Nephron progenitor cell (in vitro differentiated cells): ENCODE measurements around the gene EDA2R.

Source experiments
- DNase-seq: peaks from one replicate; pipeline ENCODE4 v3.0.0; 2021
- H3K27ac Mint-ChIP-seq: 2 replicates; pipeline ENCODE4 v1.8.0; 2021; ENCODE audit warnings: mild to moderate bottlenecking, moderate library complexity, mixed read lengths
- H3K27me3 Mint-ChIP-seq: 2 replicates; pipeline ENCODE4 v1.8.0; 2021; ENCODE audit warnings: mild to moderate bottlenecking, low read depth, mixed read lengths; ENCODE audit not compliant: poor library complexity
- H3K36me3 Mint-ChIP-seq: 2 replicates; pipeline ENCODE4 v1.8.0; 2021; ENCODE audit warnings: low read depth, mixed read lengths
- H3K4me1 Mint-ChIP-seq: 2 replicates; pipeline ENCODE4 v1.8.0; 2021; ENCODE audit warnings: mixed read lengths
- H3K4me3 Mint-ChIP-seq: 2 replicates; pipeline ENCODE4 v1.8.0; 2021; ENCODE audit warnings: mild to moderate bottlenecking, moderate library complexity, mixed read lengths
- H3K9me3 Mint-ChIP-seq: 2 replicates; pipeline ENCODE4 v1.8.0; 2021; ENCODE audit warnings: mild to moderate bottlenecking, moderate library complexity, mixed read lengths
- TF ChIP-seq, protein P1 (sequence below): fragments of 200-600 bp; sonication (generic); IDR thresholded peaks from 2 replicates; pipeline ENCODE4 v1.5.0; 2021; ENCODE audit warnings: antibody characterized with exemption

Gene EDA2R

GRCh38 chrX:66633541-66633940 is 5.3 kb downstream of the EDA2R start:
- no peak overlapping the region for H3K4me3 Mint-ChIP-seq
- H3K9me3 Mint-ChIP-seq, result peaks cover 62% of the 10 kb centered on the region
- no peaks in the 10 kb centered on the region for H3K27me3 Mint-ChIP-seq
- TF ChIP-seq, protein P1, sequence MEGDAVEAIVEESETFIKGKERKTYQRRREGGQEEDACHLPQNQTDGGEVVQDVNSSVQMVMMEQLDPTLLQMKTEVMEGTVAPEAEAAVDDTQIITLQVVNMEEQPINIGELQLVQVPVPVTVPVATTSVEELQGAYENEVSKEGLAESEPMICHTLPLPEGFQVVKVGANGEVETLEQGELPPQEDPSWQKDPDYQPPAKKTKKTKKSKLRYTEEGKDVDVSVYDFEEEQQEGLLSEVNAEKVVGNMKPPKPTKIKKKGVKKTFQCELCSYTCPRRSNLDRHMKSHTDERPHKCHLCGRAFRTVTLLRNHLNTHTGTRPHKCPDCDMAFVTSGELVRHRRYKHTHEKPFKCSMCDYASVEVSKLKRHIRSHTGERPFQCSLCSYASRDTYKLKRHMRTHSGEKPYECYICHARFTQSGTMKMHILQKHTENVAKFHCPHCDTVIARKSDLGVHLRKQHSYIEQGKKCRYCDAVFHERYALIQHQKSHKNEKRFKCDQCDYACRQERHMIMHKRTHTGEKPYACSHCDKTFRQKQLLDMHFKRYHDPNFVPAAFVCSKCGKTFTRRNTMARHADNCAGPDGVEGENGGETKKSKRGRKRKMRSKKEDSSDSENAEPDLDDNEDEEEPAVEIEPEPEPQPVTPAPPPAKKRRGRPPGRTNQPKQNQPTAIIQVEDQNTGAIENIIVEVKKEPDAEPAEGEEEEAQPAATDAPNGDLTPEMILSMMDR, result no peak
- H3K36me3 Mint-ChIP-seq, result peaks cover 35% of the 10 kb centered on the region
- H3K27ac Mint-ChIP-seq, result no peak overlapping the region
- no peak for DNase-seq
- peaks cover 13% of the 10 kb centered on the region for H3K4me1 Mint-ChIP-seq

DNA sequence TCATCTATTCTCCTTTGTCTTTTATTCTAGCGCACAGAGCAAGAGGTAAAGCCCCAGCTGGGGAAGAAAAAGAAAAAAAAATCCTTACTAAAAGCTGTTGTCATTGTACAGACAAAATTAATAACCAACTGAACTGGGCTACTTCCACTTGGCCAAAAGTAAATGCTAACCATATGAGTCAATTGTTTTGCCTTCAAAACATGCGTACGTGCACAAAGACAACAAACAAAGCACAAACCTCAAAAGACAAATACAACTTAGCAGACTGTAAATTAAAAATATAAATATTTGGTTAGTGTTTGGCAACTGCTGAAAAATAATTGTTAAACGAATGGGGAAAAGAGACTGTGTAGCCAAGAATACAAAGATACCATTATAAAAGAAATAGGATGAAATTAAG is 5.9 kb downstream of the EDA2R start:
- Mint-ChIP-seq H3K9me3 (peaks cover 65% of the 10 kb centered on the region), H3K27me3 (no peaks in the 10 kb centered on the region), H3K36me3 (peaks cover 35% of the 10 kb centered on the region), H3K4me1 (peaks cover 11% of the 10 kb centered on the region), H3K4me3 (no peak overlapping the region), H3K27ac (no peak overlapping the region)
- DNase-seq, result no peak
- TF ChIP-seq, protein P1, result no peak

- H3K9me3 Mint-ChIP-seq, result peaks cover 69% of the 10 kb centered on the region
- H3K27ac Mint-ChIP-seq, result no peak overlapping the region
- H3K4me1 Mint-ChIP-seq, result peaks cover 6% of the 10 kb centered on the region
- TF ChIP-seq, protein P1, result no peak
- DNase-seq, result no peak
- no peak overlapping the region for H3K4me3 Mint-ChIP-seq
- peaks cover 35% of the 10 kb centered on the region for H3K36me3 Mint-ChIP-seq
- no peaks in the 10 kb centered on the region for H3K27me3 Mint-ChIP-seq
These were observed 6.4 kb downstream of the EDA2R start for GRCh38 chrX:66632473-66632872.

DNA sequence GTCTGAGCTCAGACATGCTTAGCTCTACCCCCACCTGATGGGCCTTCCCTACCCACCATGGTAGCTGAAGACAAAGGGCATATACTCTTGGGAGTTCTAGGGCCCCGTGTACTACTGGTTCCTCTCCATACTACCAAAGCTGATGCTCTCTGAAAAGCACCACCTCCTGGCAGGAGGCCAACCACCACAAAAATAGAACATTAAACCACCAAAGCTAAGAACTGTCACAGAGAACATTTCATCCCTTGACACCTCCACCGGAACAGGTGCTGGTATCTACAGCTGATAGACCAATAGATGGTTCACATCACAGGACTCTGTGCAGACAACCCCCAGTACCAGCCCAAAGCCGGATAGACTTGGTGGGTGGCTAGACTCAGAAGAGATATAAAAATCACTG is 13.4 kb downstream of the EDA2R start:
- peaks cover 3% of the 10 kb centered on the region for H3K27me3 Mint-ChIP-seq
- H3K27ac Mint-ChIP-seq, result no peak overlapping the region
- H3K4me1 Mint-ChIP-seq, result no peaks in the 10 kb centered on the region
- peaks cover 18% of the 10 kb centered on the region for H3K36me3 Mint-ChIP-seq
- no peak overlapping the region for H3K4me3 Mint-ChIP-seq
- peaks cover 87% of the 10 kb centered on the region for H3K9me3 Mint-ChIP-seq
- DNase-seq, result no peak
- TF ChIP-seq, protein P1, result no peak

- no peak overlapping the region for H3K27ac Mint-ChIP-seq
- H3K9me3 Mint-ChIP-seq, result peaks cover 53% of the 10 kb centered on the region
These were observed 16.7 kb downstream of the EDA2R start for GRCh38 chrX:66622209-66622608.

GRCh38 chrX:66616944-66617343 is 21.9 kb downstream of the EDA2R start:
- Mint-ChIP-seq H3K36me3 (peaks cover 5% of the 10 kb centered on the region), H3K27ac (no peak overlapping the region), H3K27me3 (no peaks in the 10 kb centered on the region), H3K4me3 (no peak overlapping the region), H3K9me3 (peaks cover 15% of the 10 kb centered on the region), H3K4me1 (no peaks in the 10 kb centered on the region)
- DNase-seq, result no peak
- TF ChIP-seq, protein P1, result no peak

More at GRCh38 chrX:66622209-66622608, 16.7 kb downstream of the EDA2R start:
- Mint-ChIP-seq H3K27me3 (peaks cover 3% of the 10 kb centered on the region), H3K4me1 (no peaks in the 10 kb centered on the region), H3K4me3 (no peak overlapping the region), H3K36me3 (peaks cover 11% of the 10 kb centered on the region)
- TF ChIP-seq, protein P1, result no peak
- DNase-seq, result no peak
